H1 (cell line): ENCODE results near the gene PRKCZ.

Experiments
- BCL11A ChIP-seq, 2 experiments: IDR thresholded peaks; one replicate each; pipeline ENCODE4 v1.6.1; 2011; ENCODE audit warnings: low read depth in 2 of 2, low read length in 2 of 2, mild to moderate bottlenecking in 2 of 2
- CHD2 ChIP-seq: IDR thresholded peaks from 2 replicates; pipeline ENCODE4 v1.6.1; 2012; ENCODE audit warnings: low read length, improper control_type of control experiment
- EGR1 ChIP-seq: IDR thresholded peaks from 2 replicates; pipeline ENCODE4 v1.6.1; 2011; ENCODE audit warnings: low read depth, low read length, borderline replicate concordance
- EZH2 ChIP-seq: fragments of 200-600 bp; sonication (generic); IDR thresholded peaks from 2 replicates; pipeline ENCODE4 v1.7.1; 2012; ENCODE audit warnings: low read depth, mild to moderate bottlenecking, moderate library complexity, low read length, inconsistent platforms; ENCODE audit not compliant: severe bottlenecking
- FOSL1 ChIP-seq: IDR thresholded peaks from 2 replicates; pipeline ENCODE4 v1.6.1; 2011; ENCODE audit warnings: mild to moderate bottlenecking, low read depth, low read length, moderate library complexity; ENCODE audit not compliant: insufficient read depth
- GABPA ChIP-seq: IDR thresholded peaks from 2 replicates; pipeline ENCODE4 v1.6.1; 2011; ENCODE audit warnings: mild to moderate bottlenecking, low read length, moderate library complexity, borderline replicate concordance; ENCODE audit not compliant: insufficient read depth
- GTF2F1 ChIP-seq: IDR thresholded peaks from 2 replicates; pipeline ENCODE4 v1.6.1; 2012; ENCODE audit warnings: low read depth, low read length, improper control_type of control experiment, borderline replicate concordance
- KDM5A ChIP-seq: fragments of 200-600 bp; IDR thresholded peaks from 2 replicates; pipeline ENCODE4 v1.7.1; 2012; ENCODE audit warnings: mild to moderate bottlenecking, low read length, inconsistent platforms, mixed read lengths
- POLR2A ChIP-seq, 2 experiments: IDR thresholded peaks; 1 replicate in 1 of 2; 2 replicates in 1 of 2; pipeline ENCODE4 v1.6.1; 2011; ENCODE audit warnings: low read depth in 2 of 2, low read length in 2 of 2, mild to moderate bottlenecking in 2 of 2; ENCODE audit errors: control extremely low read depth in 1 of 2
- POLR2AphosphoS5 ChIP-seq: IDR thresholded peaks from 2 replicates; pipeline ENCODE4 v1.6.1; 2011; ENCODE audit warnings: low read depth, low read length
- RAD21 ChIP-seq, 2 experiments: IDR thresholded peaks in 1 of 2; conservative IDR thresholded peaks in 1 of 2; 2 replicates each; pipeline ENCODE4 v1.6.1; 2011; ENCODE audit warnings: low read depth in 2 of 2, low read length in 2 of 2, improper control_type of control experiment in 1 of 2, inconsistent platforms in 1 of 2, mild to moderate bottlenecking in 1 of 2, moderate library complexity in 1 of 2
- RBBP5 ChIP-seq: IDR thresholded peaks from 2 replicates; pipeline ENCODE4 v1.7.1; 2012; ENCODE audit warnings: low read depth, mild to moderate bottlenecking, inconsistent platforms, low read length, moderate library complexity, borderline replicate concordance
- TCF12 ChIP-seq: IDR thresholded peaks from 2 replicates; pipeline ENCODE4 v1.6.1; 2011; ENCODE audit warnings: low read depth, mild to moderate bottlenecking, low read length
- TF ChIP-seq, protein P1 (sequence below), 3 experiments: IDR thresholded peaks; 1 replicate in 2 of 3; 2 replicates in 1 of 3; pipeline versions ENCODE4 v1.5.1 to v1.6.1; 2011; ENCODE audit warnings: low read length in 3 of 3, mild to moderate bottlenecking in 3 of 3, inconsistent platforms in 2 of 3, low read depth in 1 of 3, moderate library complexity in 1 of 3; ENCODE audit not compliant: insufficient read depth in 1 of 3; ENCODE audit errors: control extremely low read depth in 1 of 3

DNA sequence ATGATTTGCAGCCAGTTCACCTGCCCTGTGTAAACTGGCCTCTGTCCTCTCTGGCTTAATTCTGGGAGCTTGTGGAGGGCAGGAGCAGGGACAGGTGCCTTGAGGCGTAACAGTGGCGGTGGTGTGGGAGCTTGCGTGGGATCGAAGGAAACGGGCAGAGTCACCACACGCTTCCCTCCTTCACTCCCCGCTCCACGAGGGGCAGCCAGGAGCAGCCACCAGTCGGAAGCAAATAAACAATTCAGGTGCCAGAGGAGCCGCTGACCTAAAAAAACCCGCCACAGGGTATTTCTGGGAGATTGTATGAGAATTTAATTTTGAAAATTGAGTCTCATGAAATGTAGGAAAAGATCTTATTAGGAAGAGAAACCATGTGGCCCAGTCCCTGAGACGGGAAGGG lies 118.3 kb downstream of the PRKCZ start:
- TF ChIP-seq, protein P1, sequence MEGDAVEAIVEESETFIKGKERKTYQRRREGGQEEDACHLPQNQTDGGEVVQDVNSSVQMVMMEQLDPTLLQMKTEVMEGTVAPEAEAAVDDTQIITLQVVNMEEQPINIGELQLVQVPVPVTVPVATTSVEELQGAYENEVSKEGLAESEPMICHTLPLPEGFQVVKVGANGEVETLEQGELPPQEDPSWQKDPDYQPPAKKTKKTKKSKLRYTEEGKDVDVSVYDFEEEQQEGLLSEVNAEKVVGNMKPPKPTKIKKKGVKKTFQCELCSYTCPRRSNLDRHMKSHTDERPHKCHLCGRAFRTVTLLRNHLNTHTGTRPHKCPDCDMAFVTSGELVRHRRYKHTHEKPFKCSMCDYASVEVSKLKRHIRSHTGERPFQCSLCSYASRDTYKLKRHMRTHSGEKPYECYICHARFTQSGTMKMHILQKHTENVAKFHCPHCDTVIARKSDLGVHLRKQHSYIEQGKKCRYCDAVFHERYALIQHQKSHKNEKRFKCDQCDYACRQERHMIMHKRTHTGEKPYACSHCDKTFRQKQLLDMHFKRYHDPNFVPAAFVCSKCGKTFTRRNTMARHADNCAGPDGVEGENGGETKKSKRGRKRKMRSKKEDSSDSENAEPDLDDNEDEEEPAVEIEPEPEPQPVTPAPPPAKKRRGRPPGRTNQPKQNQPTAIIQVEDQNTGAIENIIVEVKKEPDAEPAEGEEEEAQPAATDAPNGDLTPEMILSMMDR (IDR thresholded peaks at IDR 0.05; ENCODE audit: control extremely low read depth in 1 of 3, insufficient read depth in 1 of 3, low read depth in 1 of 3, low read length in 3 of 3): no peak
- TF ChIP-seq CHD2 (no peak), POLR2AphosphoS5 (no peak), RBBP5 (no peak), POLR2A (IDR thresholded peaks at IDR 0.05; ENCODE audit: control extremely low read depth in 1 of 2, low read depth in 2 of 2, low read length in 2 of 2) (no peak), EGR1 (no peak), RAD21 (IDR thresholded peaks at IDR 0.05 in 1 of 2, conservative IDR thresholded peaks at IDR 0.05 in 1 of 2; ENCODE audit: low read depth in 2 of 2, low read length in 2 of 2) (no peak), GABPA (no peak), EZH2 (no peak), TCF12 (no peak), FOSL1 (no peak), BCL11A (IDR thresholded peaks at IDR 0.05; ENCODE audit: low read depth in 2 of 2, low read length in 2 of 2) (no peak), GTF2F1 (no peak), KDM5A (no peak)
